Right atrium auricular region (tissue), 2 donors: ENCODE results near the gene MAPK10. TPM values are rescaled to one million over a fixed set of nuclear protein-coding genes. Genes with fewer than 3 reads are reported as not detected.

Source experiments
- DNase-seq: peaks from one replicate; pipeline ENCODE4 v3.0.0-alpha.2; 2019; ENCODE audit warnings: low spot score
- H3K27ac ChIP-seq, 2 donors: fragments of 200-600 bp; sonication (generic); 1 replicate in 1 of 2; 2 replicates in 1 of 2; pipeline ENCODE4 v1.5.1; 2016 to 2019
- H3K27me3 ChIP-seq, 2 donors: fragments of 200-600 bp; sonication (generic); one replicate each; pipeline versions ENCODE4 v1.5.1 to v1.6.0; 2017 to 2019
- H3K36me3 ChIP-seq: fragments of 200-600 bp; sonication (generic); one replicate; pipeline ENCODE4 v1.5.1; 2016
- H3K4me1 ChIP-seq, 2 donors: fragments of 200-600 bp; sonication (generic); one replicate each; pipeline versions ENCODE4 v1.5.1 to v1.6.0; 2017 to 2019
- H3K4me3 ChIP-seq, 2 donors: fragments of 200-600 bp; sonication (generic); 1 replicate in 1 of 2; 2 replicates in 1 of 2; pipeline ENCODE4 v1.5.1; 2017 to 2019; ENCODE audit warnings: mild to moderate bottlenecking in 1 of 2, moderate library complexity in 1 of 2
- H3K9me3 ChIP-seq, 2 donors: fragments of 200-600 bp; sonication (generic); one replicate each; pipeline ENCODE4 v1.5.1; 2019
- total RNA-seq, 2 donors: library from RNA; depleted of rRNA; stranded (reverse); fragments of >200 nt; gene quantifications; one replicate each; pipeline ENCODE4 v1.1.0, GENCODE V29; 2016
- TF ChIP-seq, protein P1 (sequence below), 2 donors: fragments of 200-600 bp; sonication (generic); IDR thresholded peaks; one replicate each; pipeline ENCODE4 v1.5.1; 2019; ENCODE audit warnings: antibody characterized with exemption in 2 of 2

MAPK10 gene
- total RNA-seq, 2 donors from 2014 or later: 2.6 to 3.1 TPM

DNA sequence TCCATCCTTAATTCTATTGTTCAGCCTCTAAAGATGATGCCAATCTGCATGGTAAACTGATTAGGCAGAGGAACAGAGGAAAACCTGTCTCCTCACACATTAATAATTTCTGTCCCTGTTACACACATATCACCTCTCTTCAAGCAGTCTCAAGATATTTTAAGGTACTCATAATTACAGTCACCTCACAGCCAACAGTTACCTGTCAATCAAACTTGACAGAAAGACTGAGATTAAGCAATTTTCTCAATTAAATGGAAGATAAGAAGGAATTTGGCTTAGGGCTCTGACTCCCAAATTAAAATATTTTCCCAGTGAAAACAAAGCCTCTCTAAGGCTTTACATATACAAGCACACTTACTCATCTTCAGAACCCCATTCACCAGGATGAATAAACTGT lies 85.2 kb downstream of the MAPK10 start:
- no peaks in the 10 kb centered on the region for H3K4me1 ChIP-seq
- no peak overlapping the region for H3K27ac ChIP-seq
- TF ChIP-seq, protein P1, sequence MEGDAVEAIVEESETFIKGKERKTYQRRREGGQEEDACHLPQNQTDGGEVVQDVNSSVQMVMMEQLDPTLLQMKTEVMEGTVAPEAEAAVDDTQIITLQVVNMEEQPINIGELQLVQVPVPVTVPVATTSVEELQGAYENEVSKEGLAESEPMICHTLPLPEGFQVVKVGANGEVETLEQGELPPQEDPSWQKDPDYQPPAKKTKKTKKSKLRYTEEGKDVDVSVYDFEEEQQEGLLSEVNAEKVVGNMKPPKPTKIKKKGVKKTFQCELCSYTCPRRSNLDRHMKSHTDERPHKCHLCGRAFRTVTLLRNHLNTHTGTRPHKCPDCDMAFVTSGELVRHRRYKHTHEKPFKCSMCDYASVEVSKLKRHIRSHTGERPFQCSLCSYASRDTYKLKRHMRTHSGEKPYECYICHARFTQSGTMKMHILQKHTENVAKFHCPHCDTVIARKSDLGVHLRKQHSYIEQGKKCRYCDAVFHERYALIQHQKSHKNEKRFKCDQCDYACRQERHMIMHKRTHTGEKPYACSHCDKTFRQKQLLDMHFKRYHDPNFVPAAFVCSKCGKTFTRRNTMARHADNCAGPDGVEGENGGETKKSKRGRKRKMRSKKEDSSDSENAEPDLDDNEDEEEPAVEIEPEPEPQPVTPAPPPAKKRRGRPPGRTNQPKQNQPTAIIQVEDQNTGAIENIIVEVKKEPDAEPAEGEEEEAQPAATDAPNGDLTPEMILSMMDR (IDR thresholded peaks at IDR 0.05): no peak
- no peaks in the 10 kb centered on the region for H3K9me3 ChIP-seq
- H3K36me3 ChIP-seq: no peaks in the 10 kb centered on the region
- no peak overlapping the region for H3K4me3 ChIP-seq
- no peaks in the 10 kb centered on the region for H3K27me3 ChIP-seq
- DNase-seq: no peak

DNA sequence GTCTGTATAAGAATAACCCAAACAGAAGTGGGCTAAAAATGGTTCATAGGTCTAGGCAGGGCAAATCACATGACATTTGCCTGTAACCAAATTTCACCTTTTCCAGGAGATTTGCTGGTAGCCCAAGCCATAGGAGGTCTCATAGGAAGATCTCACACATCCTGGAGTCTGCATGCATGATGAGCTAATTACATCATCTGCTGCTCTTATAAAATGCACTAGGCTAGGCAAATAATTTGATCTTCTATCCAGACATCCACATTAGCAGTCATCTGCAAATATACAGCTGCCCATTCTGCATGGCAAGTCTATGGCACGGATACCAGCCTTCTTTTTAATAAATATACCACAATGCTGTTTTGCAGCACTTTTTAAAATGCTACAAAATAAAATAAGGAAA lies 87.2 kb downstream of the MAPK10 start:
- H3K4me1 ChIP-seq: no peaks in the 10 kb centered on the region
- H3K36me3 ChIP-seq: no peaks in the 10 kb centered on the region
- H3K4me3 ChIP-seq: no peak overlapping the region
- no peak overlapping the region for H3K27ac ChIP-seq
- no peaks in the 10 kb centered on the region for H3K9me3 ChIP-seq
- no peak for DNase-seq
- TF ChIP-seq, protein P1 (IDR thresholded peaks at IDR 0.05): no peak
- no peaks in the 10 kb centered on the region for H3K27me3 ChIP-seq

DNA sequence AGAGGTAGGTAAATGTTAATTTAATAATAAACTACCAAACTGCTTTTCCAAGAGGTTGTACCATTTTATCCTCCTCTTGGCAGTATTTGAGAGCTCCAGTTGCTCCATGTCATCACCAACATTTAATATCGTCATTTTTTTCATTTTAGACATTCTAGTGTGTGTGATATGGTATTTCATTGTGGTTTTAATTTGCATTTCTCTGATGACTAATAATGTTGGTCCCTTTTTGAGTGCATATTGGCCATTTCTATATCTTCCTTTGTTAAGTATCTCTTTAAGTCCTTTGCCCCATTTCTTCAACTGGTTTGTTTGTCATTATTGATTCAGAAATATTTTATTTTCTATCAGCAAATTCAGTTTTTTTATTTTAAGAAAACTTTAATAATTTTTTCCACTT lies 88.8 kb downstream of the MAPK10 start:
- H3K27me3 ChIP-seq: no peaks in the 10 kb centered on the region
- H3K27ac ChIP-seq: no peak overlapping the region
- no peak for DNase-seq
- TF ChIP-seq, protein P1 (IDR thresholded peaks at IDR 0.05): no peak
- no peaks in the 10 kb centered on the region for H3K36me3 ChIP-seq
- H3K9me3 ChIP-seq: no peaks in the 10 kb centered on the region
- no peaks in the 10 kb centered on the region for H3K4me1 ChIP-seq
- no peak overlapping the region for H3K4me3 ChIP-seq

DNA sequence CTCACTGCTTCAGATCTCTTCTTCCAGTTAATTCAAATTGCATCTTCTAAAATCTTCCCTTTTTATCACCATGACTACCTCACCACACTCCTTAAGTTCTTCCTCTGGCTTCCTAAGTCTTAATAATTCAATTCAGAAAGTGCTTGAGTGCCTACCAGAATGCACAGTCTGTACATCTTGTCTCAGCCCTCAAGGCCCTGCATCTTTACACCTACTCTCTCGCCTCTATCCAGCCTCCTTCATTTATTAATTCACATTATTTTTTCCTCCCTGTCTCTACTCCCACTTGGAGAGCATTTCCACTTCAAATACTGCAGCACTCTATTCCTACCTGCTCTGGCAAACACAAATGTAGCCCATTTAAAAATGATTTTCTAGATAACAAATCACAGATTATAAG lies 90.5 kb downstream of the MAPK10 start:
- Histone ChIP-seq H3K4me1 (no peaks in the 10 kb centered on the region), H3K4me3 (no peak overlapping the region), H3K27me3 (no peaks in the 10 kb centered on the region), H3K9me3 (no peaks in the 10 kb centered on the region), H3K36me3 (no peaks in the 10 kb centered on the region), H3K27ac (no peak overlapping the region)
- TF ChIP-seq, protein P1 (IDR thresholded peaks at IDR 0.05): no peak
- no peak for DNase-seq

DNA sequence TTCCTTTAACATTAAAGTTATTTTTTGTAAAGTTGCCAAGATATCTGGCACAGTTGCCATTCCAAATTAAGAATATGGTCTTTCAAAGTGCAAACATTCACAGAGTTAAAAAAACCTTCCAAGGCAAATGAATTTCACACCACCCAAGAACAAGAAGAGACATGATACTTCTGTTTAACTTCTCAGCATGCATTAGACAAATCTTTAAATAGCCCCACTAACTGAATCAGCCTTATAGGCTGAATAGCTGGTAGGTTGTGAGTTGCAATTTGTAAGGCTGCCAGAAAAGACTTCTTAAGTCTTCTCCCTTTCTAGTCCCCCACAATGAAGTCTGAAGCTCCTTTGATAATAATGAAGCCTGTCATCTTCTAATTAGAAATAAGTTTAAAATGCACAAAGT lies 95.6 kb downstream of the MAPK10 start:
- Histone ChIP-seq H3K27me3 (no peaks in the 10 kb centered on the region), H3K27ac (no peak overlapping the region), H3K9me3 (no peaks in the 10 kb centered on the region), H3K4me1 (no peaks in the 10 kb centered on the region), H3K4me3 (no peak overlapping the region), H3K36me3 (no peaks in the 10 kb centered on the region)
- TF ChIP-seq, protein P1 (IDR thresholded peaks at IDR 0.05): no peak
- no peak for DNase-seq

DNA sequence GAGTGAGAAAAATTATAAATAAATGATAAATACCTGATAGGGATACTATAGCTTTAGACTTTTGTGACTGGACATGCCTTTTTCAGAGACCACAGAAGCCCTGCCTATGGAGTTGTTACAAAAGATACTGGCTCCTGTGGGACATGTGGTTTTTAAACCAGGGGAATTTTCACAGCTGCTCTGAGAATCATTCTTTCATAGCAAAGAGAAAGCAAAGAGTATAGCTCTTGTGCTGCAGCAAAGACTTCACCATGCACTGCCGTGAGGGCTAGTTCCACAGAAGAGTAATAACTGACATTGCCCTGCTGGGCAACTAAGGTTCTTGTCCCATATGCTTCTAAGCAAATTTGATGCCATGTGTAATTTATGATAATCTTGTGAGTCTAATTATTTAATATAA lies 98.2 kb downstream of the MAPK10 start:
- Histone ChIP-seq H3K9me3 (no peaks in the 10 kb centered on the region), H3K27ac (no peak overlapping the region), H3K36me3 (no peaks in the 10 kb centered on the region), H3K4me3 (no peak overlapping the region), H3K27me3 (no peaks in the 10 kb centered on the region), H3K4me1 (no peaks in the 10 kb centered on the region)
- no peak for DNase-seq
- TF ChIP-seq, protein P1 (IDR thresholded peaks at IDR 0.05): no peak
